ENCODE results near the gene FUZ. TPM values are rescaled to one million over a fixed set of nuclear protein-coding genes. Genes with fewer than 3 reads are reported as not detected.

Gene FUZ
- total and polyA plus RNA-seq, 2 donors (not counting 1 experiment from before 2014, with no cell fraction given): 30.2 to 31.5 TPM

- ChIA-PET POLR2A (no interaction called here), CTCF (no interaction called here)
- no peak for TF ChIP-seq CTCF (IDR thresholded peaks at IDR 0.05)
- no peak for TF ChIP-seq EZH2 (IDR thresholded peaks at IDR 0.05; ENCODE audit: borderline replicate concordance, insufficient read depth, low read depth, low read length, poor library complexity, severe bottlenecking)
- H3K9me3 Mint-ChIP-seq (ENCODE audit: insufficient read depth): no peaks in the 10 kb centered on the region
- H2AFZ ChIP-seq (ENCODE audit: insufficient read depth, low read depth, low read length, poor library complexity, severe bottlenecking): no peak overlapping the region
- DNase-seq: no peak
- no peaks in the 10 kb centered on the region for H4K20me1 ChIP-seq (ENCODE audit: control insufficient read depth, insufficient read depth, low read length, poor library complexity, severe bottlenecking)
- no peaks in the 10 kb centered on the region for H3K79me2 ChIP-seq (ENCODE audit: control insufficient read depth, insufficient read depth, low read length)
- WGBS (ENCODE audit: insufficient coverage): 99% methylated on average over 13 of the region's 24 CpGs
- H3K27ac ChIP-seq (ENCODE audit: low read length in 2 of 2): no peak overlapping the region
- H3K27me3 ChIP-seq (replicated peaks in 1 of 4; ENCODE audit: control extremely low read depth in 1 of 4, control insufficient read depth in 3 of 4, insufficient read depth in 4 of 4, low read length in 3 of 4): no peaks in the 10 kb centered on the region
- H3K4me2 ChIP-seq (replicated peaks; ENCODE audit: low read depth, low read length, poor library complexity, severe bottlenecking): no peak overlapping the region
- no peak overlapping the region for H3K4me3 ChIP-seq (ENCODE audit: control extremely low read depth in 1 of 5, extremely low read depth in 1 of 5, insufficient read depth in 1 of 5, low read depth in 2 of 5, low read length in 4 of 5)
- no peaks in the 10 kb centered on the region for H3K27me3 Mint-ChIP-seq
- peaks cover 14% of the 10 kb centered on the region for H3K4me1 Mint-ChIP-seq
- no peak overlapping the region for H3K9ac ChIP-seq (ENCODE audit: low read length)
- no peak overlapping the region for H3K4me3 Mint-ChIP-seq
- intact Hi-C loops (cut with micrococcal nuclease): no loop called here
- peaks cover 0 to 3% (median 0%) of the 10 kb centered on the region in 3 donors for H3K9me3 ChIP-seq (ENCODE audit: control extremely low read depth in 1 of 3, control insufficient read depth in 2 of 3, insufficient read depth in 1 of 3, low read length in 2 of 3)
- H3K36me3 ChIP-seq (replicated peaks in 1 of 2; ENCODE audit: control extremely low read depth in 1 of 2, control insufficient read depth in 1 of 2, extremely low read depth in 1 of 2, insufficient read depth in 2 of 2, low read length in 1 of 2): peaks cover 0 to 58% of the 10 kb centered on the region in 2 experiments
- ATAC-seq (ENCODE audit: low read depth): no peak
- no peak overlapping the region for H3K27ac Mint-ChIP-seq
- peaks cover 10 to 16% of the 10 kb centered on the region in 2 donors for H3K4me1 ChIP-seq (ENCODE audit: control insufficient read depth in 2 of 2, insufficient read depth in 2 of 2, low read length in 2 of 2)
These were observed 10.1 kb downstream of the FUZ start for GRCh38 chr19:49802836-49803528.

GRCh38 chr19:49801966-49802661, 11.0 kb downstream of the FUZ start:
- Mint-ChIP-seq H3K27ac (no peak overlapping the region), H3K4me3 (no peak overlapping the region), H3K9me3 (ENCODE audit: insufficient read depth) (no peaks in the 10 kb centered on the region), H3K27me3 (no peaks in the 10 kb centered on the region), H3K4me1 (peaks cover 6% of the 10 kb centered on the region)
- Histone ChIP-seq H3K27me3 (replicated peaks in 1 of 4; ENCODE audit: control extremely low read depth in 1 of 4, control insufficient read depth in 3 of 4, insufficient read depth in 4 of 4, low read length in 3 of 4) (no peaks in the 10 kb centered on the region), H3K9me3 (ENCODE audit: control extremely low read depth in 1 of 3, control insufficient read depth in 2 of 3, insufficient read depth in 1 of 3, low read length in 2 of 3) (peaks cover 0 to 3% (median 0%) of the 10 kb centered on the region in 3 donors), H3K4me3 (ENCODE audit: control extremely low read depth in 1 of 5, extremely low read depth in 1 of 5, insufficient read depth in 1 of 5, low read depth in 2 of 5, low read length in 4 of 5) (no peak overlapping the region), H3K4me2 (replicated peaks; ENCODE audit: low read depth, low read length, poor library complexity, severe bottlenecking) (no peak overlapping the region), H3K27ac (ENCODE audit: low read length in 2 of 2) (no peak overlapping the region), H2AFZ (ENCODE audit: insufficient read depth, low read depth, low read length, poor library complexity, severe bottlenecking) (no peak overlapping the region), H3K4me1 (ENCODE audit: control insufficient read depth in 2 of 2, insufficient read depth in 2 of 2, low read length in 2 of 2) (peaks cover under 1 to 7% of the 10 kb centered on the region in 2 donors), H3K36me3 (replicated peaks in 1 of 2; ENCODE audit: control extremely low read depth in 1 of 2, control insufficient read depth in 1 of 2, extremely low read depth in 1 of 2, insufficient read depth in 2 of 2, low read length in 1 of 2) (peaks cover 0 to 64% of the 10 kb centered on the region in 2 experiments), H3K79me2 (ENCODE audit: control insufficient read depth, insufficient read depth, low read length) (no peaks in the 10 kb centered on the region), H3K9ac (ENCODE audit: low read length) (no peak overlapping the region), H4K20me1 (ENCODE audit: control insufficient read depth, insufficient read depth, low read length, poor library complexity, severe bottlenecking) (no peaks in the 10 kb centered on the region)
- CTCF ChIA-PET: interaction anchor here (0.5 kb wide), 1 partner anchor 917 kb away, joined by 3 read pairs; no protein-coding TSS in a partner anchor
- no peak for TF ChIP-seq EZH2 (IDR thresholded peaks at IDR 0.05; ENCODE audit: borderline replicate concordance, insufficient read depth, low read depth, low read length, poor library complexity, severe bottlenecking)
- TF ChIP-seq CTCF (IDR thresholded peaks at IDR 0.05): no peak
- ATAC-seq (ENCODE audit: low read depth) (no peak), DNase-seq (no peak)
- intact Hi-C loops (cut with micrococcal nuclease): no loop called here
- 94% methylated on average over 37 of the region's 38 CpGs for WGBS (ENCODE audit: insufficient coverage)
- POLR2A ChIA-PET: no interaction called here
